GM18907 (cell line): ENCODE results near the gene BRCC3.

ENCODE experiments used
- ATAC-seq: cut with Tn5 transposase; IDR thresholded peaks from one replicate; pipeline ENCODE4 v1.9.1; 2021; ENCODE audit warnings: mild to moderate bottlenecking, moderate library complexity; ENCODE audit not compliant: unreplicated experiment

Gene BRCC3

DNA sequence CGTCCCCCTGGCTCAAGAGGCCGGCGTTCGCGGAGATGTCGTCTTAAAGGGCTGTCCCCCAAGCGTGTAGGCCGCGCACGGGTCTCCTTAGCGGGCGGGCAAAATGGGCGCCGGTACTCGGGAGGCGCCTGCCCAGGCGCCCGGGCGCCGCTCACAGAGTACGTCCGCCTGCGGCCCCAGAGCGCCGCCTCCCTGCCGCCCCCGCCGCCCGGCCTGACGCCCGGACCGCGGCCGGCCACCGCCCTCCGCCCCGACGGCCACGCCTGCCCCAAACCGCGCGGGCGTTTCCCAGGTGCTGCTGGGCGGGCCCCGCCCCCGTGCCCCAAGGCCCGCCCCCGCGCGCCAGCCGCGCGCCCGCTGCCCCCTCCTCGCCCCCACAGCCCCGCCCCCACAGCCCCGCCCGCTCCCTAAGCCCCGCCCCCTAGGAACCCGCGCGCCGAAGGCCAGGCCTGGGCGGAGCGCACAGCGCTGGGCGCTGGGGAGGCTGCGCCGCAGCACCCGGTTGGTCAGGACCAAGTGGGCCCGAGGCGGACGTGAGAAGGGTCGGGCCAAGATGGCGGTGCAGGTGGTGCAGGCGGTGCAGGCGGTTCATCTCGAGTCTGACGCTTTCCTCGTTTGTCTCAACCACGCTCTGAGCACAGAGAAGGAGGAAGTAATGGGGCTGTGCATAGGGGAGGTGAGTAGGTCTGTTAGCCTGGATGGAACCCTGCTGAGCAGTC lies at the start of gene BRCC3, which contains the start of the genes CMC4 and MTCP1:
BRCC3 (plus strand) TSS at position 534 of the 719 bp plus-strand sequence; CDS start at position 554, 20 bp downstream.
CMC4 (minus strand) TSS at position 162 of the 719 bp plus-strand sequence. CDS start 7,113 bp downstream, outside the sequence.
MTCP1 (minus strand) TSS at position 162 of the 719 bp plus-strand sequence. CDS start 5,126 bp downstream, outside the sequence.
- peak; percentile 87 for ATAC-seq

DNA sequence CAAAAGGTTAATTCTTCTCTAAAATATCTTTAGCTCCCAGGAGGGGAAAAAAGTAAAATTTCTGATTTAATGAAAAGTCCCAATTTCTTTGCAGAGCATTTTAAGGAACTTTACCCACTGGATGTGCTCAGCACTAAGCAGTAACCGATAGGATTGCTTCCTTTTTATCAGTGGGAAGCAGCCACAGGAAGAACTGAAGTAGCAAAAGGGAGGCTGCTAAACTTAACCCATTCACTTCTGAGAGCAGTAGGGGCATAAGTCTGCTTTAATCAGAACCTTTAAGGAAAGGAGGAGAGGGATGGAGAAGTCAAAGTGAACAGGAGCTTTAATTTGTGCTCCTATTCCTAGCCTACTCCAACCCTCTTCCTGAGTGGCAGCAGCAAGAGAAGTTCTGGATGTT lies 48.7 kb upstream of the BRCC3 start, which contains the start of gene F8:
F8 (minus strand) TSS at position 139 of the 400 bp plus-strand sequence. CDS start 171 bp downstream, outside the sequence.
- ATAC-seq = no peak

DNA sequence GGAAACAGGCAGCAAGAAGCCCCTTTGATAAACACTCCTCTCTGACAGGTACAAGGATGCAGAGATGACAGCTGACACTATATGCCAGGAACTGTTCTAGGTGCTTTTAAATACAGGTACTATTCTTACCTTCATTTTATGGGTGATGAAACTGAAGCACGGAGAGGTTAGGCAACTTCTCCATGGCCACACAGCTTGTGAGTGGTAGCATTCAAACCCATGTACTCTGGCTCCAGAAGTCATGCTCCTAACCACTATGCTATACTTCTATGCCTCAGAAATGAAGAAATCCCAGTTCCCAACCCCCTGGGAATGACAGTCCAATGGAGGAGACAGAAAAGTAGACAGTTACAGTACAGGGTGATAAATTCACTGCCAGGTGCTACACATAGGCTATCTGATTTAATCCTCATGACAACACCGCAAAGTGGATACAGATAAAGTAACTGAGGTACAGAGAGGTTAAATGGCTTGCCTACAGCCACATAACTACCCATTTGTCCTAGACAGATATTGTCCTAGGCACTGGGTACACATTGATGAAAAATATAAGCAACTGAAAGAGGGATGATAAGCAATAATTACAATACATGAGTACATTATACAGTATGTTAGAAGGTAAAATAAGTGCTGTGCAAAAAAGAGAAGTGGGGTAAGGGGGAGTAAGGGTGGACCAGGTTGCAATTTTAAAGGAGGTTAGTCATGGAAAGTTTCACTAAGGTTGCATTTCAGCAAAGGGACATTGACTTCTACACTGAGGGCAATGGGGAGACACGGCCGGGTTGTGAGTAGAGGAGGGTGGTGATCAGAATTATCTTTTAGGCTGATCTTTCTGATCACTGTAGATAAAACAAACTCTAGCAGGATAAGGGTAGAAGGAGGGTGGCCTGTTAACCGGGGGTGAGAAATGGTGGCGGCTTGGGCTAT lies 47.1 kb upstream of the BRCC3 start:
- ATAC-seq = no peak

DNA sequence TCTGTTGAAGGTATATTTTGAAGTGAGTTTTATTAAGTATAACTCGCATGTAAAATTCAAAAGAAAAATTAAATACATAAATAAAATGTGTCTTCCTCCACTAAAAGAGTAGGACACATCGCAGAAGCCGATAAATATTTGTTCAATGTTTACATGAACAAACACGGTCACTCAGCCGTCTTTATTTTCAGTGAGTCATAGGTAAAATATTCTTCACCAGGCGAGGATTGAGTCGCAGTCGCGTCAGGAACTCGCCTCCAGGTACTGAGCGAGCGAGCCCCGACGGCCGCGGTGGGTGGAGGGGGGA lies 44.9 kb upstream of the BRCC3 start:
- no peak for ATAC-seq

DNA sequence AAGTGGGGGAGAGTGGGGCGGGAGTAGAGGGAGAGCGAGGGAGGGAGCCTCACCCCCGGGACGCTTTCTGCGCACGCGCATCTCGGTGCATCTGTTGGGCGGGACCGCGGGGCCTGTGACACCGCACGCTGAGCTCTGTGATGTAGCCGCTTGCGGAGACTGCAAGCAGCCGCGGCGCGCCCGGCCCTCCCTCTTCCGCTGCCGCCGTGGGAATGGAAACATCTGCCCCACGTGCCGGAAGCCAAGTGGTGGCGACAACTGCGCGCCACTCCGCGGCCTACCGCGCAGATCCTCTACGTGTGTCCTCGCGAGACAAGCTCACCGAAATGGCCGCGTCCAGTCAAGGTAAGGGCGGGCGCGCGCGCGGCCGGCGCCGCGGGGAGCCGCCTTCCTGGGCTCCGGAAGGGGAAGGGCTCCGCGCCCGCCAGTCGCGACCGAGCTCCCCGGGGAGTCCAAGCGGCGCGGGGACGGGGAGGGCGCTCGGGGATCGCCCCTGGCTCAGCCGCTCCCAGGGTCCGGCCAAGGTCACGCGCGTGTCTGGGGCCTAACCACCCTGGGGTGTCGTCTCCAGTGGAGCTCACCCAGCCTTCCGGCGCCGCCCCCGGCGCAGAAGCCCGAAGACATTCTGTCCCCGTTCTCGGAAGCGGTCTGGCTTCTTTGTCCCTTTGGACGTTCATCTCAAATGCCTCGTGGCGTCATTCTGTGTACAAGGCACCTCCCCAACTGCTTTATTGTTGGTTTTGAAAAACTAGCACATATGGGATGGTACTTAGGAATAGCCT lies 44.4 kb upstream of the BRCC3 start, which contains the start of gene FUNDC2:
FUNDC2 (plus strand) TSS at position 118 of the 782 bp plus-strand sequence; CDS start at position 213, 95 bp downstream.
- ATAC-seq = peak; percentile 90

DNA sequence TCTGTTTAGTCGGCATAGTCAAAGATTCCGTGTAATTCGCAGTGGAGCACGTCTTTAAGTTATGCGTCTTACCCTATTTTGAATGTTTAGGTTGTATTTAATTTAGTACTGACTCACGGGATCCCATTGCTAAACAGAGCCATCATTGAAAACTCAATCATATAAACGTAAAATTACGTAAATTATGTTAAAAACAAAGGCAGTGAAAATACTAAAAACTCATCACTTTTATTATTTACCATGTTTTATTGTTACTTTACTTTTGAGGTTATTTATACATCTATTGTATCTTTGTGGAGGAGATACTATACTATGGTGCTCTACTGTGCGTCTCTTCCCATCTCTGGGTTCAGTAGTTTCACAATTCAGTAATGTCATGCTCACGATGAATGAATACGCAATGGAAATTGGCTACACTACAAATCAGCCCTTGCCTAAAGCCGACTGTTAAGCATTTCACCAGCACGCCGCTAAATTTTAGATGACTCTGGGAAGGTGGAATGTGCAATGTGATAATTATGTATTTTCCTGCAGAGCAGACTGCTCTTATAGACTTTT lies 43.7 kb upstream of the BRCC3 start:
- ATAC-seq = no peak

DNA sequence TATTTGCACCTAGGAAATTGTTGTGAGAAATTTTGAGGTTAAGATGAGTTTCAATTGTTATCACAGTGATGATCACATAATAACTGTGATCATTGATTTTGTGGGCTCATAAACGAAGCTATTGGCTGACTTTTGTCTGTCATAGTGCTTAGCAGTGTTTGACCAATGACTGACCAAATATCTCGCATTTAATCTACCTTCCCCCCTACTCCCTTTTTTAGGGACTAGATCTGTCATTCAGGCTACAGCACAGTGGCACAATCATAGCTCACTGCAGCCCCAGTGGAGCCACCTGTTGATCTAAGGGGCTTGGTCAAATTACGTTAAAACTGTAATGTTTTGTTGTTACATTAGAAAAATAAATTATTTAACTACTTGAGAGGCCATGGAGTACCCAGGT lies 43.2 kb upstream of the BRCC3 start:
- no peak for ATAC-seq

DNA sequence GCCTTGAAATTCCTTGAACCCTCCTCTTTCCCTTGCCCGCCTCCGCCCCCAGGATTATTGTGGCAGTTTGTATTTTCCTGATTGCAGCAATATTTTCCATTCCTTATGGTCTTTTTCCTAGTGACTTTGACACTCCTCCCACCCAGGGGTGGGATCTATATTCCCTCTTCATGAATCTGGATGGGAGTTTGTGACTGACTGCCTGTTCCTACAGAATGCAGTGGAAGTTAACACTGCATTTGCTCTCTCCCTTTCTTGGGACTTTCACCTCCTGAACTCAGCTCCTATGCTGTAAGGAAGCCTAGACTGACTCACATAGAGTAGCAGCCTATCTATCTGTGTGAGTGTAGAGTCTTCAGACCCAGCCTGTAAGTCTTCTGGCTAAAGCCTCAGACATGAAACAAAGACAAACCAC lies 42.4 kb upstream of the BRCC3 start:
- no peak for ATAC-seq

DNA sequence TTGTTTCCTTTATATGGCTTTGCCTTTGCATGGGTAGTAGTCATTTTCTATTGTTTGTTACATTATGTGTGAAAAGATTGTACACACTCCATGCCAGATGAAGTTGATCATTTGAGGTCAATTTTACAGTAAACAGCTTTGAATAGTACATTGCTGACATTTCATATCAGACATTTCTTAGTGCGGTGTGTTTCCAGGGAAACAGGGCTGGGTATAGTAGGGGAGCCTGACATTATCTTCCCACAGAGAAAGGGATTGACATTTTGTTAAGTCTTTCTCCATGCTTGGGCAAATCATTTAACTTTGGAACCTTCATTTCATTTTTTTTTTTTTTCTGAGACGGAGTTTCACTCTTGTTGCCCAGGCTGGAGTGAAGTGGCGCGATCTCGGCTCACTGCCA lies 39.7 kb upstream of the BRCC3 start:
- ATAC-seq = no peak

DNA sequence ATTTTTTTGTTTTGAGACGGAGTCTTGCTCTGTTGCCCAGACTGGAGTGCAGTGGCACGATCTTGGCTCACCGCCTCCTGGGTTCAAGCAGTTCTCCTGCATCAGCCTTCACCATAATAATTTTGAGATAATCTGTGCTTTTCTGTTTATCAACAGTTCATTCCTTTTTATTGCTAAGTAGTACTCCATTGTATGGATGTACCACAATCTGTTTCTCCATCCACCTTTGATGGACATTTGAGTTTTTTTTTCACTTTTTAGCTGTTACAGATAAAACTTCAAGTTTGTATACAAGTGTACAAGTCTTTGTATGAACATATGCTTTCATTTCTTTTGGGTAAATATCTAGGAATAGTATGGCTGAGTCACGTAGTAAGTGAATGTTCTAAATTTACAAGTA lies 35.6 kb upstream of the BRCC3 start:
- ATAC-seq = no peak

DNA sequence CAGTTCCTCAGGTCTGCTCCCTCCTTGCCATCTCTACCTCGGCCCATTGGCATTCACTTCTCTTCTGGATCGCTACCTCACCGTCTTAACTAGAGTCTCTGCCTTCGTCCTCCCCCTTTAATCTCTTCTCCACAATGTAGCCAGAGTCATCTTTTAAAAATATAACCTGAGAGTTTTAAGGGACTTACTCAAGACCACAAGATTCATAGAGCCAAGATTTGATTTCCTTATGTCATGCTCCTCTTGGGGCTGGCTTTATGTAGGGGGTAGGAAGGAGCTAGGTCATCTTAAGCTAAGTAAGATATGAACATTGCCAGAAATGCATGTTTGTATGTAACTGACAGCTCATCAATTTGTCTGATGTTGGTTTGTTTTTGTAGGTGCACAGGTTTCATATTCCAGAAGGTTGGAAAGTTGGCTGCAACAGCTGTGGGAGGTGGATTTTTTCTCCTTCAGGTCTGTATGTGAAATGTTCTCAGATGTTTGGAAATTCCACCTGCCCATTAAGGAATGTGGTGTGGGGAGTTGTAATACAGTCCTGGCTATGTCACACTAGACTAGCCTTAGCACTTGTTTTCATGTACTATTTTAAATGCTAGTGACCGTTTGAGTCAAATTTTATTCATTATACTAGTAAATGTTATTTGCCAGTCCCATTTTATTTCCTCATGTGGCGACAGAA lies 25.0 kb upstream of the BRCC3 start:
- no peak for ATAC-seq

DNA sequence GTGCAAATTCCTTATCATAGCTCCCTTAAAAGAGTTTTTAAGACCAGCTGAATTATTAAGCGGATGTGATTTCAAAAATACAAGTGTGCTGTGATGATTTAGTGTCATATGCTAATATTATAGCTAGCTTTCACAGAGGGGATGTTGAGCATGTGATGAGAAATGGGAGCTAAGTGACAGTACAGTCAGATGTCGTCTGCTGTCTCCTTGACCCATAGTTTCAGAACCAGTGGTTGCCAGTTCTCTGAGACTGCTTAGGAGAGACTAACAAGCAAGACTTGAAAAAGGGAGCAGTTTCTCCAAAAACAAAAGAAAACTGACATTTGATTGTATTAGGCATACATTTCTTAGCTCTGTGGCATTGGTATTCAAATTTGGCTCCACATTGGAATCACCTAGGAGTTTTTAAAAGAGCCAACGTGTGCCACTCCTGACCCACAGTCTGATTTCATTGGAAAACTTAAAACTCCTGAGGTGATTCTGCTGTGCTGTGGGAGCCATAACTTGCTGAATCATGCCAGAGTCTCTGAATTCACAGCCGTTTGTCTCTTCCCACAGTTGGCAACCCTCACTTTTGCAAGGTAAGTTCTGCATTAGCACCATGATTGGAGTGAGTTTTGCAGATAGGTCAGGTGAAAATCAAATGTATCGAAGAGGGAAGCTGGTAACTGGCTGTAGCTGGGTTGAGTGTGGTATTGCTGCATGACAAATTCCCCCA lies 24.3 kb upstream of the BRCC3 start:
- no peak for ATAC-seq

DNA sequence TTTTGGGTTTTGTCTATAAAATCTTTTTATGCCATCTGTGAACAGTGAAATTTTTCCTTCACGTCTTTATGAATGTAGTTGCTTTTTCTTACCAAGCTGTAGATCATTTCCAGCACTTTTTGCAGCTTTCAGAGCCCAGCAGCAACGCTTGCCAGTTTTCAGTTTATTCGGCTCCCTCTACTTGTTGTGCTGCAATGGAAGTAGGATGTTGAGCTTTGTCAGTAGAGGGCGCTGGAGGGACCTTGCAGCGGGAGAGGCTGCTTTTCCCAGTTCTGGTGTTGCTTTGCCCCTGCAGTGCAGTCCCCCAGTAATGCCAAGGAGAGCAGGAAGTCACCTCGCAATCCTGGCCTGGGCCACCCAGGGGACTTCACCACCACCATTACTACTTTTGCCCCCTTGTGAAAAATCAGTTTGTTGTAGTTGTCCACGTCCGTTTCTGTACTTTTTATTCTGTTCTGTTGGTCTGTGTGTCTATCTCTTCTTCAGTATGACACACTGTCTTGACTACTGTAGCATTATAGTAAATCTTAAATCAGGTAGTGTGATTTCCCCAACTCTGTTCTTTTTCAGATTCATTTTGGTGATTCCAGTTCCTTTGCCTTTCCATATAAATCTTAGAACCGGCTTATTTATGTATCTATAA lies 22.2 kb upstream of the BRCC3 start:
- ATAC-seq = no peak

DNA sequence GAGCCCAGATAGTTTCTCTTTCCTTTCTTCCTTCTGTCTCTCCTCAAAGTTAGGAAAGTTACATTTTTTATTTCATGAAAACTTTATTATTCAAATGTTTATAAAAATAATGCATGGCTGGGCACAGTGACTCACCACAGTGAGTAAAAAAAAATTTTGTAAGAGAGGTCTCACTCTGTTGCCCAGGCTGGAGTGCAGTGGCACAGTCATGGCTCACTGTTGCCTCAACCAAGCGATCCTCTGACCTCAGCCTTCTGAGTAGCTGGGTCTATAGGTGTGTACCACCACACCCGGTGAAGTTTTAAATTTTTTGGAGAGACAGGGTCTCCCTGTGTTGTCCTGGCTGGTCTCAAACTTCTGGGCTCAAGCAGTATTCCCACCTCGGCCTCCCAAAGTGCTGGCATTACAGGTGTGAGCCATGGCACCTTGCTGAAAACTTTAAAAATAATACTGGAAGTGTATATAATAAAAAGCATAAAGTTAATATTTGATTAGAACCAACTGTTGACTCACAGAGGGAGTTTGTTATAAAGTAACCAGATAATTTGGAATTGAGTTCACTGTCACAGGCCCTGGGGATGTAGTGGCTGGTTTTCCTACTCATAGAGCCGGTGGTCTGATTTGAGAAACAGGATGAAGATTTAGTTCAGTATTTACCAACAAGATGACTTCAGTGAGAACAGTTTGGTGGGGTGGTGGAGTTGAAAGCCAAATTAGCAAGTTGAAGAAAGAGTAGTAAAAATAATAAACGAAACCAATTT lies 18.4 kb upstream of the BRCC3 start:
- ATAC-seq = no peak

DNA sequence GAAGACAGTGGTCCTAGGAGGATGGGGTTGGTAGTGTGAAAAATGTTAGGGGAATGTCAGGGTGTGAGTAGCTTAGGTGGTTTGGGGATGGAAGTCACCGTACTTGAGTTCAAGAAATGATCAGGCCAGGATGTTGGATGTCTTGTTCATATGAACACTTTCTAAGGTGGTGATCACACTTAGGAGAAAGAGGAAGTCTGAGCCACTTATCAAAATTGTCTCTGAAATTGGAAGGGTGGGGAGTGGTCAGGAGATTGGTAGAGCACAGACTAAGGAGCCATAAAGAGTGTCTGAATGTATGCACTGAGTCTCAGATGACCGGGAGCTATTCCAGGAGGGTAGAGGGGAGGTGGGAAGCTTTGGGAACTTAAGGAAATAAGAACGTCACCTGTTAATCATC lies 17.7 kb upstream of the BRCC3 start:
- ATAC-seq = no peak

DNA sequence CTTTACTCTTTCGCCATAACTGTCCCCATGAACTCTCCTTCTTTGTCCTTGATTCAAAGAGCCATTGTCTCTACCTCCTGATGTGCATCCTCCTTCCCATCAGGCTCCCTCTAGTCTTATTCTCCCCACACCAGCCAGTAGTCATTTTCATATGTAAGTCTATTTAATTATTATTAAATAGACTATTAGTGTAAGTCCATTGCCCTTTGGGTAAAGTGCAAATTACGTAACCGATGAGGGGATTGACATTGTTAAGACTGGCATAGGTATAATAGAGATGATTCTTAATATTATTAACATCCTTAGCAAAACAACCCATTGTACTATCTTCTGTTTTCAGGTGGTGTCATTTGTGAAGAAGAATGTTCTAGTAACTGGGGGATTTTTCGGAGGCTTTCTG lies 17.1 kb upstream of the BRCC3 start:
- ATAC-seq = no peak

DNA sequence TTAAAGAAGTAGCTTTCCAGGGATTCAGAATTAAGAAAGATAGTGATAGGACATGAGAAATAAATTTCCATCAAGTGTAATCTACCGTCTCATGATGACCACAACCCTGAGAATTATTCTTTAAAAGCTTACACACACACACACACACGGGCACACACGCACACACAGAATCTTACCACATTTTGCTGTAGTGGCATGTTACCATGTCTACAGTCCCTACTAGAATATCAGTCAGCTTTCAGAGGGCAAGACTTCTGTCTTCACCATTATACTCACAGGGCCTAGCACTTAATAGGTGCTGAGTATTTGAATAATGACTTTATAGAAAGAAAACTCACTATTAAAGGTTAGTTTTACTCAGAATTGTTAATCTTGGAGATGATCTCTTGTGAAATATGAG lies 15.8 kb upstream of the BRCC3 start:
- ATAC-seq = no peak

DNA sequence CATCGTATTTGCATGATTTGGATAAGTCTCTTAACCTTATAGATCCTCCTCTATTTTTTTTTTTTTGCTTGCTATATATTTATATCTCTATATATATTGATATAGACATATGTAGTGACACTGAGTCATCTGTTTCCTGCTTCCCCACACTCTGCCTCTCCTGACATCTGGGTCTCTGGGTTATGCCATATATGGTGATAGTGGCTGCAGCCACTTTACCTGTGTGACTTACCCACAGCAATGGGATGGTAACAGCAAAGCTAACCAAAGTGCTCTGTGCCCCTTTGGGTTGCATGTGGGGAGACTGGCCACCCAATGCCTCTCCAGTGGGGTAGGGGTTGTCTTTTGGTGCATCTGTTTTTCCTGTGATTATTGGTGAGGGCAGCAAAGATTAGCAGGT lies 14.8 kb upstream of the BRCC3 start:
- ATAC-seq = no peak
